ENCODE data around the gene CELF1.

DNA sequence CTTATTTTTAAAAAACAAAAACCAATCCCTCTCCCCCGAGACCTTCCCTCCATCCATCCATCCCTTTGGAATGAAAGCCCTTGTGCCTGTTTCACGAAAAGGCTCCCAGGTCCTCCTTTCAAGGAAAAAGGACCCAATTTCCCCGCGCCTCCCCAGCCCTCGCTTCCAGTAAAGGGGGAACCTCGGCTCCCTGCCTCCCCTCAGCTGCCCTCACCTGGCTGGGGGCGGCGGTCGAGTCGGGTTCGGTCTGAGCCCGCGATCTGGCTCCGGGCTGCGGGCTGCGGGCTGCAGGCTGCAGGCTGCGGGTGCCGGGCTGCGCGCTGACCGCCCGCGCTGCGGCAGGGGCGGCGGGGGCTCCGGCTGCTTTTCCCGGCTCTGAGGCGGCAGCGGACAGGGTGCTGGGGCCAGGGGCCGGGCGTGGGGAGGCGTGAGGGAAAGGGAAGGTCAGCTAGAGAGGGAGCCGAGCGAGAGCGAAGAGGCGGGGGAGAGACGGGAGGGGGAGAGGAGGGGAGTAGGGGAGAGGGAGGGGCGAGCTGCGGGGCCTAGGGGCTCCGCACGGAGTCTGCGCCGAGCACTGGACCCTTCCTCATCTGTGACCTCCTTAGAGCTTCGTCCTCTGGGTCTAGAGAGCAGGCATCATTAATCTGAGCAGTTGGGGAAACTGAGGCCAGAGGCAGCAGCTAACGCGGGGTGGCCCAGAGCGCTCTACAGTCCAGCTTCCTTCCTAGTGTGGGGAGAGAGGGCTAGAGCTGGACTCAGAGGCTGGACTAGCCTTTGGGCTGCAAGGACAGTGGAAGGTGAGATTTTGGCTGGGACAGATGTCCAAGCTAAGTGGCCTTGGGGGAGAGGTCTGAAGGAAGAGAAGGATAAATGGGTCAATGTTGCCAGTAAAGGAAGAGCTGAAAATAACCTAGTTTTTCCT lies 41.3 kb upstream of the CELF1 start, which contains the start of gene C1QTNF4:
- TF ChIP-seq, protein P1, sequence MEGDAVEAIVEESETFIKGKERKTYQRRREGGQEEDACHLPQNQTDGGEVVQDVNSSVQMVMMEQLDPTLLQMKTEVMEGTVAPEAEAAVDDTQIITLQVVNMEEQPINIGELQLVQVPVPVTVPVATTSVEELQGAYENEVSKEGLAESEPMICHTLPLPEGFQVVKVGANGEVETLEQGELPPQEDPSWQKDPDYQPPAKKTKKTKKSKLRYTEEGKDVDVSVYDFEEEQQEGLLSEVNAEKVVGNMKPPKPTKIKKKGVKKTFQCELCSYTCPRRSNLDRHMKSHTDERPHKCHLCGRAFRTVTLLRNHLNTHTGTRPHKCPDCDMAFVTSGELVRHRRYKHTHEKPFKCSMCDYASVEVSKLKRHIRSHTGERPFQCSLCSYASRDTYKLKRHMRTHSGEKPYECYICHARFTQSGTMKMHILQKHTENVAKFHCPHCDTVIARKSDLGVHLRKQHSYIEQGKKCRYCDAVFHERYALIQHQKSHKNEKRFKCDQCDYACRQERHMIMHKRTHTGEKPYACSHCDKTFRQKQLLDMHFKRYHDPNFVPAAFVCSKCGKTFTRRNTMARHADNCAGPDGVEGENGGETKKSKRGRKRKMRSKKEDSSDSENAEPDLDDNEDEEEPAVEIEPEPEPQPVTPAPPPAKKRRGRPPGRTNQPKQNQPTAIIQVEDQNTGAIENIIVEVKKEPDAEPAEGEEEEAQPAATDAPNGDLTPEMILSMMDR (IDR thresholded peaks at IDR 0.05): no peak
- no peak for TF ChIP-seq POLR2A (IDR thresholded peaks at IDR 0.05)

Measured in thyroid gland (tissue), 4 donors.